ENCODE results near the gene TTC16.

DNA sequence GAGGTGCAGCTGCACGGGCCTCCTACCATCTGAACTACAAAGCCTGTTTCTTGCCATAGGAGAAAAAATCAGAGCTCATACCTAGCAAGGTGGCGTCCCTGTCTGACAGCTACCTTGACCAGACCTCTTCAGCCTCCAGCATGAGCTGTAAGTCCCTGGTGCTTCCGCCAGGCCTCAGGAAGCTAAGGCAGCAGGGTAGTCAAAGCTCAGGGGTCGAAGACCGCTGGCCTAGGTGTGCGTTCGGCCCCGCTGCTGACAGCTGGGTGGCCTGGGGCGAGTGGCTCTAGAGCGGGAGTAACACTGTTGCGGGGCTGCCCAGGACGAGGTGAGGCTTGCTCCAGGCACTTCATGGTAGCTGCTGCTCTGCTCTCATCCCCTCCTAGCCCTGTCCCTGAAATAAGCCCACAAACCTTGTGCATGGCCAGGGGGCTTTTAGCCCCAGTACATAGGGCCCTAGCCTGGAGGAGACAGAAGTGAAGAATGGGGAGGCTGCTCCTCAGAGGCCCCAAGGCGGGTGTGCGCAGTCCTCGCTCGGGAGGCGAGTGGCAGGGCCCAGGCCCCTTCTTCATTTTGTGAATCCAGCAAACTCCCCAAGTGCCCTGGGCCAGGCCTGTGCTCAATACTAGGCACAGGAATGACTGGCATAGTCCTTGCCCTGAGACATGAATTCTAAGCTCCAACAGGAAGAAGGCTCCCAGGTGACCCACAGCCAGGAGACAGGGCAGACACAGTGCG, 13.8 kb downstream of the TTC16 start:
- TF ChIP-seq POLR2A (IDR thresholded peaks at IDR 0.05) (no peak), POLR2AphosphoS5 (IDR thresholded peaks at IDR 0.05) (no peak)
- TF ChIP-seq, protein P1, sequence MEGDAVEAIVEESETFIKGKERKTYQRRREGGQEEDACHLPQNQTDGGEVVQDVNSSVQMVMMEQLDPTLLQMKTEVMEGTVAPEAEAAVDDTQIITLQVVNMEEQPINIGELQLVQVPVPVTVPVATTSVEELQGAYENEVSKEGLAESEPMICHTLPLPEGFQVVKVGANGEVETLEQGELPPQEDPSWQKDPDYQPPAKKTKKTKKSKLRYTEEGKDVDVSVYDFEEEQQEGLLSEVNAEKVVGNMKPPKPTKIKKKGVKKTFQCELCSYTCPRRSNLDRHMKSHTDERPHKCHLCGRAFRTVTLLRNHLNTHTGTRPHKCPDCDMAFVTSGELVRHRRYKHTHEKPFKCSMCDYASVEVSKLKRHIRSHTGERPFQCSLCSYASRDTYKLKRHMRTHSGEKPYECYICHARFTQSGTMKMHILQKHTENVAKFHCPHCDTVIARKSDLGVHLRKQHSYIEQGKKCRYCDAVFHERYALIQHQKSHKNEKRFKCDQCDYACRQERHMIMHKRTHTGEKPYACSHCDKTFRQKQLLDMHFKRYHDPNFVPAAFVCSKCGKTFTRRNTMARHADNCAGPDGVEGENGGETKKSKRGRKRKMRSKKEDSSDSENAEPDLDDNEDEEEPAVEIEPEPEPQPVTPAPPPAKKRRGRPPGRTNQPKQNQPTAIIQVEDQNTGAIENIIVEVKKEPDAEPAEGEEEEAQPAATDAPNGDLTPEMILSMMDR (IDR thresholded peaks at IDR 0.05), result no peak

All from gastroesophageal sphincter (tissue), 3 donors.